K562 (cell line): ENCODE measurements around the gene SEZ6L. TPM values are rescaled to one million over a fixed set of nuclear protein-coding genes. Genes with fewer than 3 reads are reported as not detected.
A peak's percentile ranks its signal among the peaks of the same experiment; 100 is the strongest.

Source experiments
- BRF2 ChIP-seq: IDR thresholded peaks from 3 replicates; pipeline ENCODE4 v1.6.1; 2011; ENCODE audit warnings: borderline replicate concordance, mild to moderate bottlenecking; ENCODE audit not compliant: insufficient read length, insufficient read depth
- CBX8 ChIP-seq: fragments of 200-600 bp; sonication (generic); IDR thresholded peaks from 2 replicates; pipeline ENCODE4 v1.6.1; 2012; ENCODE audit warnings: borderline replicate concordance, mixed run types, low read depth, mild to moderate bottlenecking, moderate library complexity, mixed read lengths, low read length, control low read depth, inconsistent platforms; ENCODE audit not compliant: poor library complexity, severe bottlenecking; ENCODE audit errors: extremely low read depth
- CCNT2 ChIP-seq: IDR thresholded peaks from 2 replicates; pipeline ENCODE4 v1.6.1; 2011; ENCODE audit warnings: borderline replicate concordance, low read depth, mild to moderate bottlenecking, moderate library complexity, mixed read lengths, low read length; ENCODE audit not compliant: insufficient read length; ENCODE audit errors: extremely low read depth
- FOXP1 ChIP-seq: sonication (generic); formaldehyde crosslinking; IDR thresholded peaks from 2 replicates; pipeline ENCODE4 v1.8.0; 2022; ENCODE audit warnings: mild to moderate bottlenecking, missing genetic modification reagents
- HMGXB4 ChIP-seq: sonication (generic); formaldehyde crosslinking; IDR thresholded peaks from 2 replicates; pipeline ENCODE4 v1.8.1; 2023; ENCODE audit warnings: mild to moderate bottlenecking, missing genetic modification reagents
- MCM5 ChIP-seq: fragments of 450-650 bp; IDR thresholded peaks from 2 replicates; pipeline ENCODE4 v1.6.1; 2016; ENCODE audit warnings: low read depth
- NFXL1 ChIP-seq: fragments of 450-650 bp; formaldehyde crosslinking; IDR thresholded peaks from 2 replicates; pipeline ENCODE4 v1.4.0; 2021; ENCODE audit warnings: mild to moderate bottlenecking
- NUFIP1 ChIP-seq: fragments of 450-650 bp; IDR thresholded peaks from 2 replicates; pipeline ENCODE4 v1.6.1; 2018; ENCODE audit not compliant: partially characterized antibody
- RUNX1 ChIP-seq: sonication (generic); IDR thresholded peaks from 2 replicates; pipeline ENCODE4 v1.6.1; 2016; ENCODE audit warnings: antibody characterized with exemption, low read depth
- SFPQ ChIP-seq: fragments of 200-400 bp; formaldehyde crosslinking; IDR thresholded peaks from 2 replicates; pipeline ENCODE4 v1.6.1; 2017; ENCODE audit warnings: mild to moderate bottlenecking, low read depth, low read length, moderate library complexity
- SPI1 ChIP-seq: IDR thresholded peaks from 2 replicates; pipeline ENCODE4 v1.6.1; 2011; ENCODE audit warnings: low read depth, low read length, control low read depth, borderline replicate concordance
- STAT5A ChIP-seq: IDR thresholded peaks from 2 replicates; pipeline ENCODE4 v1.6.1; 2012; ENCODE audit warnings: low read length, inconsistent platforms, borderline replicate concordance
- ZNF589 ChIP-seq: fragments of 200-800 bp; sonication (Bioruptor generic); IDR thresholded peaks from 2 replicates; pipeline ENCODE4 v1.6.1; 2016; ENCODE audit warnings: low read depth, missing genetic modification characterization, missing compliant biosample characterization
- ZNF717 ChIP-seq: fragments of 250-450 bp; sonication (Bioruptor Pico); IDR thresholded peaks from 2 replicates; pipeline ENCODE4 v1.5.0; 2021
- polyA plus RNA-seq, 8 experiments: library from polyadenylated mRNA; depleted of rRNA in 4 of 8; stranded (reverse) in 5 of 8; unstranded in 3 of 8; fragments of >200 nt; fragmentation: Nextera tagmentation in 2 of 8; fragmentation: Illumina TruSeq in 1 of 8; extraction: Ambion mirVana in 2 of 8; extraction: Trizol in 1 of 8; gene quantifications; 2 replicates each; pipeline versions ENCODE4 v1.2.1 to v1.2.3, GENCODE V29; 2011 to 2014; ENCODE audit warnings: inconsistent platforms in 1 of 8, missing spikeins in 1 of 8
- total RNA-seq, 7 experiments: library from RNA; depleted of rRNA in 6 of 7; stranded (reverse); fragments of >200 nt in 6 of 7; fragmentation: Illumina TruSeq in 2 of 7; extraction: Trizol in 2 of 7; gene quantifications; 2 replicates each; pipeline versions ENCODE4 v1.2.1 to v1.2.3, GENCODE V29; 2011 to 2021; ENCODE audit warnings: low replicate concordance in 1 of 7

Gene SEZ6L
- total and polyA plus RNA-seq, 9 of the 15 experiments (the other 6 are each of a cell fraction or from before 2014, with no cell fraction given) = not detected

DNA sequence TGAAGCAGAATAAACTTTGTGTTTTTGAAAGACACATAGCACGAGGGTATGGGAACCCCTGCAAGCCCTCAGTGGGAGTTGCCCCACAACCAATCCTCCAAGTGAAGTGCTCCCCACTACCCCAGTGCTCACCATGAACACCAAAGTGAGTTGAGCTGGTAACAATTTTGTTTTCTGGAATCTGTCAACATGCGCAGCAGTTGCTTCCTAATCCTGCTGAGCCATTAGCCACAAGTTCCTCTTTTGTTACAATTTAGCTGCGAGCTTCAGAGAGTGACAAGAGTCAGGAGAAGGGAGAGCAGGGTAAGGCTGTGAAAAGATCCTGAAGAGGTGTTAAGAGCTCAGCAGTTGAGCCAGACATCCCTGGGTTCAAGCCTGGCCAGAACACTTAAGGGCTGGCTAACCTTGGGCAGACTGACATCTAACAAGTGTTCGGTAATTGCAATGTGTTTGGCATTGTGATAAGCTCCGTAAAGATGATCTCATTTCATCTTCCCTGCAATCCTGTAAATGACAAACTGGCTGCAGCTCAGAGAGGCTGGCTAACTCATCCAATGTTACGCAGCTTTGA, 235.7 kb downstream of the SEZ6L start (continued):
- TF ChIP-seq CCNT2 (no peak), FOXP1 (peak; percentile 75; the same call in 1 of the 2 replicates), STAT5A (peak; percentile 71), MCM5 (no peak), ZNF717 (CRISPR knock-in tag) (no peak), RUNX1 (no peak), HMGXB4 (CRISPR knock-in tag) (no peak), SFPQ (no peak), ZNF589 (CRISPR knock-in tag) (no peak), NUFIP1 (no peak), BRF2 (no peak), NFXL1 (CRISPR knock-in tag) (no peak), SPI1 (peak; percentile 84; the same call in 1 of the 2 replicates), CBX8 (no peak)
